NB4 (cell line): ENCODE results near the gene CSNK1D.

ENCODE experiments used
- DNase-seq: peaks from one replicate; pipeline ENCODE4 v3.0.0; 2010; ENCODE audit warnings: low read depth
- H3K4me3 ChIP-seq: one replicate; pipeline ENCODE4 v1.5.1; 2011; ENCODE audit warnings: mild to moderate bottlenecking, low read depth, low read length, moderate library complexity
- CTCF ChIP-seq: IDR thresholded peaks from one replicate; pipeline ENCODE4 v1.5.1; 2012; ENCODE audit warnings: low read depth, low read length
- MYC ChIP-seq: IDR thresholded peaks from 2 replicates; pipeline ENCODE4 v1.6.1; 2011; ENCODE audit warnings: low read depth, low read length
- POLR2A ChIP-seq: IDR thresholded peaks from 2 replicates; pipeline ENCODE4 v1.6.1; 2011; ENCODE audit warnings: mild to moderate bottlenecking; ENCODE audit not compliant: insufficient read length; ENCODE audit errors: extremely low read depth
- TF ChIP-seq, protein P1 (sequence below): IDR thresholded peaks from 2 replicates; pipeline ENCODE4 v1.6.1; 2011; ENCODE audit warnings: low read depth, low read length

CSNK1D gene

DNA sequence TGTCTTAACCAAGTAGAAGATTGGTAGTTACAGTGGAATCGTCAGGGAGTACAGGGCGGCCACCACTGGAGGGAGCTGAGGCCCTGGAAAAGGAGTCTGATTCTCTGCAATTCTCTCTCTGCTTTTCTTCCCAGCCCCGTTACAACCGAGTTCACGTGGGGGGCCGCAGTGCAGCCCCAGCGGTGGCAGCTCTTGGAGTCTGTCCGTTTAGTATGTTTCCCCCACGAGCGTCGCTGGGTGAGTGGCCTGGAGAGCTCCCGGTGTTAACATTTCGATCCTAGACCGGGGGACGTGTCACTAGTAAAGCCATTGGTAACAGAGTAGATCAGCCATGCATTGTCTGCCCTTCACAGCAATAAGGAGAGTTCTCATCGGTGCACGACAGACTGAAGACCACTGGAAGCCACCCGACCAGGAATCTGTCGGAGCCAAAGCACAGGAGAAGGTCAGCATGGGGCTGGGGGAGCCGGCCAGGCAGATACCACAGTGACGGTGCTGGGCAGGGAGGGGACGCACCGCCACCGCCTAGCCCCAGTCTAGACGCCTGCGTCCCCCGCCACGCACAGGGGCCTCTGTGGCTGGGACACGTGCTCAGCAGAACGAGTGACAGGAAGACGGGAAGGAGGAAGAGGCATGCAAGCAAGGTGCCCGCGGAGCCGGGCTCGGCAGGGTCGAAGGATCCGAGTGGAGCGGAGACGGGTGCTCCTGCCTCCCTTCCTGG is 28.9 kb downstream of the CSNK1D start:
- peak; percentile 66 for DNase-seq
- TF ChIP-seq POLR2A (peak; percentile 30), CTCF (peak; percentile 35), MYC (no peak)
- no peak overlapping the region for H3K4me3 ChIP-seq

GRCh38 chr17:82243648-82244412 is 29.7 kb downstream of the CSNK1D start:
- TF ChIP-seq POLR2A (no peak), CTCF (no peak)

GRCh38 chr17:82242977-82243647 is 30.4 kb downstream of the CSNK1D start:
- peak; percentile 49 for DNase-seq
- H3K4me3 ChIP-seq = no peak overlapping the region
- TF ChIP-seq, protein P1, sequence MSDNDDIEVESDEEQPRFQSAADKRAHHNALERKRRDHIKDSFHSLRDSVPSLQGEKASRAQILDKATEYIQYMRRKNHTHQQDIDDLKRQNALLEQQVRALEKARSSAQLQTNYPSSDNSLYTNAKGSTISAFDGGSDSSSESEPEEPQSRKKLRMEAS = peak; percentile 57
- TF ChIP-seq MYC (peak; percentile 34; the same call in 1 of the 2 replicates), CTCF (no peak), POLR2A (no peak)

More at GRCh38 chr17:82243648-82244412, 29.7 kb downstream of the CSNK1D start:
- DNase-seq = no peak
- H3K4me3 ChIP-seq = no peak overlapping the region

- DNase-seq = peak; percentile 43
- H3K4me3 ChIP-seq = no peak overlapping the region
- TF ChIP-seq MYC = no peak
- TF ChIP-seq CTCF = no peak
- TF ChIP-seq POLR2A = no peak
- TF ChIP-seq, protein P1 = no peak
Observed at GRCh38 chr17:82242698-82242976, 30.9 kb downstream of the CSNK1D start.

DNA sequence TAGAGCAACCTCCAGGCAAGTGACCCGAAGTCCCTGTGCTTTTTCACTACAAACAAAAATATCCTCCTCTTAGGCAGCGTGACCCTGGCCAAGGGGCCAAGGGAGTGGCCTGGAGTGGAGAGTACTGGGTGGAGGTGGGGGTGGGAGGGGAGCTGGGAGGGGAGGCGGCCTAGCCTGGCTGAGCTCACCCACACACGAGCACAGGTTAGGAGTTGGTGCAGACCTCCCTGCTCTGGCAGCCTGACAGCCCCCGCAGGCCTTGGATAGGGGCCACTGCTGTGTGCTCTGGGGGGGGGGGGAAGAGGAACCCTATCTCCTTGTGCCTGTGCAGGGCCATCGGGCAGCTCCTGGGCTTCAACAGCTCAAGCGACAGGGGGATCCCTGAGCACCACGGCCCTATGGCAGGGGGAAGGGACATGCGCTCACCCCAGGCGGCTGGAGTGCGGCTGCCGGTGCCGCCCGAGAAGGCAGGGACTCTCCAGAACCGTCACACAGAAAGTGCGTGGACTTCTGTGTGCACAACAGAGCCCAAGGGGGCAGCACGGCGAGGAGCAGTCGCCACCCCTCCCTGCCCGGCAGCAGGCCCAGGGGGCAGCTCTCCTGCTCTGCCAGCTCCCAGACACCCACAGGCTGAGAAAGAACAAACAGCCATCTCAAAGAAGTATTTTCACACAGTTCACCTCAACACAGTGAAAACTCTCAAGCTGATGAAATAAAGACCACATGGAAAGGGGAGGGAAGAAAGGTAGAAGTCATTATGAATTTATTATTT is 31.4 kb downstream of the CSNK1D start:
- TF ChIP-seq MYC (no peak), CTCF (no peak), POLR2A (peak; percentile 2)
- TF ChIP-seq, protein P1 = no peak
- peak; percentile 59 for DNase-seq
- no peak overlapping the region for H3K4me3 ChIP-seq
